Suprapubic skin (tissue), 3 donors: ENCODE results near the gene ITGAE.

ENCODE experiments used
- CTCF ChIP-seq, 2 donors: fragments of 200-600 bp in 1 of 2; fragments of 450-650 bp in 1 of 2; sonication (generic) in 1 of 2; IDR thresholded peaks; one replicate each; pipeline ENCODE4 v1.5.1; 2016 to 2019; ENCODE audit warnings: antibody characterized with exemption in 2 of 2, mild to moderate bottlenecking in 1 of 2, moderate library complexity in 1 of 2
- POLR2A ChIP-seq, 2 donors: fragments of 450-650 bp; IDR thresholded peaks; one replicate each; pipeline ENCODE4 v1.6.1; 2017; ENCODE audit warnings: antibody characterized with exemption in 2 of 2, mild to moderate bottlenecking in 2 of 2, moderate library complexity in 2 of 2

GRCh38 chr17:3747805-3748204 is 53.2 kb downstream of the ITGAE start:
- TF ChIP-seq POLR2A (IDR thresholded peaks at IDR 0.05) (no peak), CTCF (IDR thresholded peaks at IDR 0.05) (no peak)
